ENCODE measurements around the gene PPP1R14C.

The PPP1R14C gene

GRCh38 chr6:150250826-150251225 is 108.0 kb downstream of the PPP1R14C start:
- no peak for DNase-seq (ENCODE audit: low read depth)

GRCh38 chr6:150251566-150252186 is 108.8 kb downstream of the PPP1R14C start:
- no peak for DNase-seq (ENCODE audit: low read depth)

- no peak for DNase-seq (ENCODE audit: low read depth)
Measured at GRCh38 chr6:150252714-150253444, 110.0 kb downstream of the PPP1R14C start.

GRCh38 chr6:150253489-150253888 is 110.6 kb downstream of the PPP1R14C start:
- DNase-seq (ENCODE audit: low read depth), result no peak

GRCh38 chr6:150254770-150255169 is 111.9 kb downstream of the PPP1R14C start:
- no peak for DNase-seq (ENCODE audit: low read depth)

- DNase-seq (ENCODE audit: low read depth), result no peak
Measured at GRCh38 chr6:150255840-150256239, 113.0 kb downstream of the PPP1R14C start.

- no peak for DNase-seq (ENCODE audit: low read depth)
Measured at GRCh38 chr6:150256618-150257272, 113.9 kb downstream of the PPP1R14C start.

GRCh38 chr6:150258381-150258780 is 115.5 kb downstream of the PPP1R14C start:
- no peak for DNase-seq (ENCODE audit: low read depth)

GRCh38 chr6:150260931-150261330 is 118.1 kb downstream of the PPP1R14C start:
- no peak for DNase-seq (ENCODE audit: low read depth)

- DNase-seq (ENCODE audit: low read depth), result no peak
Measured at GRCh38 chr6:150261997-150262697, 119.3 kb downstream of the PPP1R14C start.

- no peak for DNase-seq (ENCODE audit: low read depth)
Measured at GRCh38 chr6:150263765-150264404, 121.0 kb downstream of the PPP1R14C start.

- no peak for DNase-seq (ENCODE audit: low read depth)
Measured at GRCh38 chr6:150266309-150266708, 123.5 kb downstream of the PPP1R14C start.

GRCh38 chr6:150266963-150267685 is 124.3 kb downstream of the PPP1R14C start:
- DNase-seq (ENCODE audit: low read depth), result no peak

GRCh38 chr6:150267686-150268561 is 125.1 kb downstream of the PPP1R14C start:
- no peak for DNase-seq (ENCODE audit: low read depth)

- no peak for DNase-seq (ENCODE audit: low read depth)
Measured at GRCh38 chr6:150269130-150269856, 126.4 kb downstream of the PPP1R14C start.

- no peak for DNase-seq (ENCODE audit: low read depth)
Measured at GRCh38 chr6:150269857-150270223, 127.0 kb downstream of the PPP1R14C start.

- no peak for DNase-seq (ENCODE audit: low read depth)
Measured at GRCh38 chr6:150270330-150271052, 127.6 kb downstream of the PPP1R14C start.

GRCh38 chr6:150271172-150271500 is 128.3 kb downstream of the PPP1R14C start:
- DNase-seq (ENCODE audit: low read depth), result no peak

Data from T follicular helper cell (primary cell).